Osteoblast (primary cell): ENCODE results near the gene DNAJB13. TPM values are rescaled to one million over a fixed set of nuclear protein-coding genes. Genes with fewer than 3 reads are reported as not detected.

Experiments
- DNase-seq: peaks from one replicate; pipeline ENCODE4 v3.0.0; 2011; ENCODE audit warnings: low spot score, mixed read lengths; ENCODE audit not compliant: insufficient read length; ENCODE audit errors: missing footprints
- H2AFZ ChIP-seq: 2 replicates; pipeline ENCODE4 v1.6.0; 2011; ENCODE audit warnings: mild to moderate bottlenecking, low read length
- H3K27ac ChIP-seq: 2 replicates; pipeline ENCODE4 v1.5.1; 2011; ENCODE audit warnings: mild to moderate bottlenecking, low read depth, low read length, moderate library complexity
- H3K27me3 ChIP-seq: 2 replicates; pipeline ENCODE4 v1.6.0; 2012; ENCODE audit warnings: mild to moderate bottlenecking, control low read depth, inconsistent platforms, low read length, moderate library complexity; ENCODE audit not compliant: insufficient read depth
- H3K36me3 ChIP-seq: 2 replicates; pipeline ENCODE4 v1.5.1; 2011; ENCODE audit warnings: mild to moderate bottlenecking, low read length, control low read depth, moderate library complexity; ENCODE audit not compliant: insufficient read depth
- H3K4me1 ChIP-seq: 2 replicates; pipeline ENCODE4 v1.5.1; 2011; ENCODE audit warnings: mild to moderate bottlenecking, low read length, control low read depth, moderate library complexity; ENCODE audit not compliant: insufficient read depth
- H3K4me2 ChIP-seq: 2 replicates; pipeline ENCODE4 v1.6.0; 2011; ENCODE audit warnings: mild to moderate bottlenecking, low read length; ENCODE audit not compliant: insufficient read depth
- H3K4me3 ChIP-seq: fragments of 200-600 bp; sonication (generic); 3 replicates; pipeline ENCODE4 v1.5.1; 2012; ENCODE audit warnings: mild to moderate bottlenecking, low read length, inconsistent platforms; ENCODE audit not compliant: insufficient read depth
- H3K79me2 ChIP-seq: 2 replicates; pipeline ENCODE4 v1.6.0; 2012; ENCODE audit warnings: mild to moderate bottlenecking, low read length, control low read depth, inconsistent platforms; ENCODE audit not compliant: insufficient read depth
- H3K9me3 ChIP-seq: 2 replicates; pipeline ENCODE4 v1.5.1; 2011; ENCODE audit warnings: low read depth, low read length, control low read depth
- H4K20me1 ChIP-seq: 2 replicates; pipeline ENCODE4 v1.6.0; 2012; ENCODE audit warnings: mild to moderate bottlenecking, low read length, control low read depth; ENCODE audit not compliant: insufficient read depth
- total RNA-seq: library from RNA; depleted of rRNA; stranded (reverse); fragments of >200 nt; gene quantifications from 2 replicates; pipeline ENCODE4 v1.2.3, GENCODE V29; 2012
- TF ChIP-seq, protein P1 (sequence below): IDR thresholded peaks from 2 replicates; pipeline ENCODE4 v1.5.1; 2011; ENCODE audit warnings: mild to moderate bottlenecking, low read depth, low read length, moderate library complexity; ENCODE audit errors: extremely low read depth

Gene DNAJB13
- total RNA-seq, 1 donor, result not detected

DNA sequence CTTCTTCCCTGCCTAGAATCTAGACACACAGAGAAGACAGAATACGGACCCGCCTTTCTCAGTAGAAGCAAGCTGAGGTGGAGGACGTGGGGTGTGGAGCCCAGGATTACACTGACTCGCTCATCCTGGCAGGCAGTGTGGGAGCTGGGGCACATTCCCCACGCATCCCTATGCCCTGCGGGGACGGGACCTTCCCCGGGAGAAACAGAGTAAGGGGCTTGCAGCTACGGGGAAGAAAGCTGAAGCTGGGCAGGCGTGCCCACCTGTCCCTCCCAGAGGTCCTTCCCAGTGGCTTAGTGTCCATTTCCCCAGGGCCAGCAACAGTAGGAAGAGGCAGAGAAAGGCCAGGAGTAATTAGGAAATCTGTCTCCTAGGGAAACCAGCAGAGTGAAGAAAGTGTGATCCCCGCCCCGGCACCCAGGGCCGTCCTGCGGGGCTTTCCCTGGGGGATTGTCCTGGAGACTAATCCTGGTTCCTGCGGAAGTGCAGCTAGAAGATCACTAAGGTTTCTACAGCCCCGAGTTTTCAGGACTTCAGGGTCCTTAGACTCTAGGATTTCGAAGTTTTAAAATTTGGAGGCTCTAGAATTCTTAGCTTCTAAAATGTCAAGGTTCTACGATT lies 7.8 kb downstream of the DNAJB13 start:
- DNase-seq, result no peak
- Histone ChIP-seq H3K4me3 (no peak overlapping the region), H3K27me3 (no peaks in the 10 kb centered on the region), H3K9me3 (no peaks in the 10 kb centered on the region), H3K4me1 (peaks cover 11% of the 10 kb centered on the region), H2AFZ (no peak overlapping the region), H3K27ac (no peak overlapping the region), H3K4me2 (no peak overlapping the region), H3K79me2 (no peaks in the 10 kb centered on the region), H3K36me3 (no peaks in the 10 kb centered on the region), H4K20me1 (no peaks in the 10 kb centered on the region)
- TF ChIP-seq, protein P1, sequence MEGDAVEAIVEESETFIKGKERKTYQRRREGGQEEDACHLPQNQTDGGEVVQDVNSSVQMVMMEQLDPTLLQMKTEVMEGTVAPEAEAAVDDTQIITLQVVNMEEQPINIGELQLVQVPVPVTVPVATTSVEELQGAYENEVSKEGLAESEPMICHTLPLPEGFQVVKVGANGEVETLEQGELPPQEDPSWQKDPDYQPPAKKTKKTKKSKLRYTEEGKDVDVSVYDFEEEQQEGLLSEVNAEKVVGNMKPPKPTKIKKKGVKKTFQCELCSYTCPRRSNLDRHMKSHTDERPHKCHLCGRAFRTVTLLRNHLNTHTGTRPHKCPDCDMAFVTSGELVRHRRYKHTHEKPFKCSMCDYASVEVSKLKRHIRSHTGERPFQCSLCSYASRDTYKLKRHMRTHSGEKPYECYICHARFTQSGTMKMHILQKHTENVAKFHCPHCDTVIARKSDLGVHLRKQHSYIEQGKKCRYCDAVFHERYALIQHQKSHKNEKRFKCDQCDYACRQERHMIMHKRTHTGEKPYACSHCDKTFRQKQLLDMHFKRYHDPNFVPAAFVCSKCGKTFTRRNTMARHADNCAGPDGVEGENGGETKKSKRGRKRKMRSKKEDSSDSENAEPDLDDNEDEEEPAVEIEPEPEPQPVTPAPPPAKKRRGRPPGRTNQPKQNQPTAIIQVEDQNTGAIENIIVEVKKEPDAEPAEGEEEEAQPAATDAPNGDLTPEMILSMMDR, result no peak

GRCh38 chr11:73961321-73961720 lies 10.5 kb downstream of the DNAJB13 start:
- peak overlapping the region; percentile 23 for H2AFZ ChIP-seq
- no peaks in the 10 kb centered on the region for H3K36me3 ChIP-seq
- H3K9me3 ChIP-seq, result no peaks in the 10 kb centered on the region
- H3K4me1 ChIP-seq, result peaks cover 14% of the 10 kb centered on the region
- no peak overlapping the region for H3K27ac ChIP-seq
- no peak overlapping the region for H3K4me3 ChIP-seq
- peaks cover 2% of the 10 kb centered on the region for H3K27me3 ChIP-seq
- H3K4me2 ChIP-seq, result no peak overlapping the region
- TF ChIP-seq, protein P1, result no peak
- DNase-seq, result no peak
- H4K20me1 ChIP-seq, result no peaks in the 10 kb centered on the region
- H3K79me2 ChIP-seq, result no peaks in the 10 kb centered on the region

GRCh38 chr11:73962101-73962705 lies 11.4 kb downstream of the DNAJB13 start:
- Histone ChIP-seq H4K20me1 (no peaks in the 10 kb centered on the region), H3K4me2 (no peak overlapping the region), H3K36me3 (no peaks in the 10 kb centered on the region), H3K4me1 (peaks cover 14% of the 10 kb centered on the region), H2AFZ (no peak overlapping the region), H3K4me3 (no peak overlapping the region), H3K27me3 (peaks cover 3% of the 10 kb centered on the region), H3K9me3 (no peaks in the 10 kb centered on the region), H3K79me2 (no peaks in the 10 kb centered on the region), H3K27ac (no peak overlapping the region)
- TF ChIP-seq, protein P1, result no peak
- DNase-seq, result no peak

DNA sequence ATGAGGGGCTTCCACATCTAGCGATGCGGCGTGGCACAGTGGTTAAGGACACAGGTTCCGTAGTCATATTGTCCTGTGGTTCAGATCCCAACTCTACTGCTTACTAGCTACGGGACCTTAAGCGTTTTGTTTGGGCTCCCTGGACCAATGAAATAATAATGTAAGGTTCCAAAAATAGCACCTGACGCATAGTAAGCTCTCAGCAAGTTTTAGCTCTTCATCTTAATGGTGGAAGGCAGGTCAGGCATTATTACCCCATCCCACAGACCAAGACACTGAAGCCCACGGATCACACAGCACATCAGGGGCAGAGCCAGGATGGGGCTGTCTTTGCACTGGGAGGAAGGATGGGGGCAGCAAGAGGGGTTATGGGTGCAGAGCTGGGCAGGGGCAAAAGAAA lies 13.0 kb downstream of the DNAJB13 start:
- Histone ChIP-seq H3K4me1 (peaks cover 14% of the 10 kb centered on the region), H3K27me3 (peaks cover 3% of the 10 kb centered on the region), H3K4me2 (peak overlapping the region; percentile 69), H2AFZ (peak overlapping the region; percentile 70), H3K36me3 (no peaks in the 10 kb centered on the region), H3K27ac (no peak overlapping the region), H3K4me3 (no peak overlapping the region), H3K9me3 (no peaks in the 10 kb centered on the region), H3K79me2 (no peaks in the 10 kb centered on the region), H4K20me1 (no peaks in the 10 kb centered on the region)
- TF ChIP-seq, protein P1, result no peak
- no peak for DNase-seq
